Mesendoderm (in vitro differentiated cells): ENCODE data around the gene MUC5B.

Experiments
- DNase-seq: peaks from one replicate; pipeline ENCODE4 v3.0.0; 2013
- H2AK5ac ChIP-seq: 2 replicates; pipeline ENCODE4 v1.6.1; 2013; ENCODE audit warnings: low read length, inconsistent platforms
- H2BK120ac ChIP-seq: 2 replicates; pipeline ENCODE4 v1.6.1; 2013; ENCODE audit warnings: low read depth, mild to moderate bottlenecking, low read length, moderate library complexity, mixed read lengths
- H2BK15ac ChIP-seq: replicated peaks from 2 replicates; pipeline ENCODE4 v1.6.1; 2013; ENCODE audit warnings: low read depth, mild to moderate bottlenecking, moderate library complexity
- H2BK5ac ChIP-seq: 2 replicates; pipeline ENCODE4 v1.6.1; 2013; ENCODE audit warnings: low read length, inconsistent platforms
- H3K18ac ChIP-seq: 2 replicates; pipeline ENCODE4 v1.6.1; 2013; ENCODE audit warnings: mild to moderate bottlenecking, low read length, mixed read lengths
- H3K23ac ChIP-seq: one replicate; pipeline ENCODE4 v1.6.1; 2013; ENCODE audit warnings: low read length
- H3K27ac ChIP-seq: 2 replicates; pipeline ENCODE4 v1.5.1; 2013; ENCODE audit warnings: low read depth, mild to moderate bottlenecking, inconsistent platforms, low read length, moderate library complexity
- H3K27me3 ChIP-seq: 2 replicates; pipeline ENCODE4 v1.6.1; 2013; ENCODE audit warnings: low read length, control low read depth, mild to moderate bottlenecking, inconsistent platforms; ENCODE audit not compliant: insufficient read depth, poor library complexity
- H3K36me3 ChIP-seq: 2 replicates; pipeline ENCODE4 v1.6.1; 2013; ENCODE audit warnings: low read length, inconsistent platforms; ENCODE audit not compliant: control insufficient read depth, insufficient read depth
- H3K4ac ChIP-seq: one replicate; pipeline ENCODE4 v1.6.1; 2013; ENCODE audit warnings: low read depth, mild to moderate bottlenecking, low read length, moderate library complexity
- H3K4me1 ChIP-seq: 2 replicates; pipeline ENCODE4 v1.6.1; 2013; ENCODE audit warnings: low read depth, low read length, inconsistent platforms; ENCODE audit not compliant: control insufficient read depth
- H3K4me2 ChIP-seq: 2 replicates; pipeline ENCODE4 v1.6.1; 2013; ENCODE audit warnings: low read length
- H3K4me3 ChIP-seq: 2 replicates; pipeline ENCODE4 v1.5.1; 2013; ENCODE audit warnings: mild to moderate bottlenecking, low read length
- H3K56ac ChIP-seq: one replicate; pipeline ENCODE4 v1.6.1; 2013; ENCODE audit warnings: low read length
- H3K79me1 ChIP-seq: 2 replicates; pipeline ENCODE4 v1.6.1; 2013; ENCODE audit warnings: low read length, inconsistent platforms
- H3K79me2 ChIP-seq: 2 replicates; pipeline ENCODE4 v1.6.1; 2013; ENCODE audit warnings: mild to moderate bottlenecking, low read length; ENCODE audit not compliant: control insufficient read depth, insufficient read depth
- H3K9ac ChIP-seq: 2 replicates; pipeline ENCODE4 v1.6.1; 2013; ENCODE audit warnings: low read length, inconsistent platforms
- H4K5ac ChIP-seq: one replicate; pipeline ENCODE4 v1.6.1; 2013; ENCODE audit warnings: low read length
- H4K8ac ChIP-seq: one replicate; pipeline ENCODE4 v1.6.1; 2013; ENCODE audit warnings: low read depth, mild to moderate bottlenecking, control low read depth, low read length, moderate library complexity
- WGBS: extraction: QIAGEN DNeasy Blood & Tissue Kit; methylation state at CpG from one replicate; pipeline ENCODE4 v1.1.7; 2013; ENCODE audit warnings: low lambda C conversion rate, missing lambda C conversion rate; ENCODE audit not compliant: insufficient coverage; ENCODE audit errors: extremely low coverage; 5-methylcytosine and 5-hydroxymethylcytosine counted together

Gene MUC5B

GRCh38 chr11:1197886-1198560, 24.8 kb upstream of the MUC5B start:
- no peak overlapping the region for H4K5ac ChIP-seq
- H3K18ac ChIP-seq, result no peak overlapping the region
- no CpG with 5 or more reads among the region's 33 CpGs for WGBS
- no peaks in the 10 kb centered on the region for H3K27me3 ChIP-seq
- H3K4me2 ChIP-seq, result no peak overlapping the region
- H3K23ac ChIP-seq, result no peak overlapping the region
- no peak overlapping the region for H3K4ac ChIP-seq
- H3K56ac ChIP-seq, result no peak overlapping the region
- DNase-seq, result no peak
- no peaks in the 10 kb centered on the region for H3K4me1 ChIP-seq
- H4K8ac ChIP-seq, result no peak overlapping the region
- H2AK5ac ChIP-seq, result no peak overlapping the region
- no peaks in the 10 kb centered on the region for H3K79me1 ChIP-seq
- H2BK120ac ChIP-seq, result no peak overlapping the region
- no peaks in the 10 kb centered on the region for H3K36me3 ChIP-seq
- no peak overlapping the region for H3K9ac ChIP-seq
- H3K79me2 ChIP-seq, result no peaks in the 10 kb centered on the region
- no peak overlapping the region for H2BK5ac ChIP-seq
- no peak overlapping the region for H2BK15ac ChIP-seq
- H3K4me3 ChIP-seq, result no peak overlapping the region
- H3K27ac ChIP-seq, result no peak overlapping the region

- no peak overlapping the region for H3K4me3 ChIP-seq
- no peak overlapping the region for H3K23ac ChIP-seq
- H3K27me3 ChIP-seq, result no peaks in the 10 kb centered on the region
- H3K4me2 ChIP-seq, result no peak overlapping the region
- no peak overlapping the region for H4K8ac ChIP-seq
- no peaks in the 10 kb centered on the region for H3K4me1 ChIP-seq
- H3K27ac ChIP-seq, result no peak overlapping the region
- H2BK5ac ChIP-seq, result no peak overlapping the region
- no CpG with 5 or more reads among the region's 26 CpGs for WGBS
- H3K79me1 ChIP-seq, result no peaks in the 10 kb centered on the region
- H3K18ac ChIP-seq, result no peak overlapping the region
- no peaks in the 10 kb centered on the region for H3K36me3 ChIP-seq
- no peak overlapping the region for H3K9ac ChIP-seq
- H2BK15ac ChIP-seq, result no peak overlapping the region
- no peak for DNase-seq
- H2BK120ac ChIP-seq, result no peak overlapping the region
- H4K5ac ChIP-seq, result no peak overlapping the region
- H3K56ac ChIP-seq, result no peak overlapping the region
- H3K79me2 ChIP-seq, result no peaks in the 10 kb centered on the region
- no peak overlapping the region for H3K4ac ChIP-seq
- H2AK5ac ChIP-seq, result no peak overlapping the region
These were observed 24.2 kb upstream of the MUC5B start for GRCh38 chr11:1198561-1199240.

- Histone ChIP-seq H2BK15ac (no peak overlapping the region), H2BK5ac (no peak overlapping the region), H3K18ac (no peak overlapping the region), H3K9ac (no peak overlapping the region), H3K27ac (no peak overlapping the region), H3K4me1 (no peaks in the 10 kb centered on the region), H2AK5ac (no peak overlapping the region), H3K56ac (no peak overlapping the region), H4K8ac (no peak overlapping the region), H2BK120ac (no peak overlapping the region), H3K36me3 (no peaks in the 10 kb centered on the region), H3K4me3 (no peak overlapping the region), H3K79me1 (no peaks in the 10 kb centered on the region), H3K79me2 (no peaks in the 10 kb centered on the region), H3K27me3 (no peaks in the 10 kb centered on the region), H3K4ac (no peak overlapping the region), H3K23ac (no peak overlapping the region), H4K5ac (no peak overlapping the region), H3K4me2 (no peak overlapping the region)
- no peak for DNase-seq
- WGBS, result no CpG with 5 or more reads among the region's 27 CpGs
These were observed 23.6 kb upstream of the MUC5B start for GRCh38 chr11:1199241-1199750.

GRCh38 chr11:1199751-1200610, 22.9 kb upstream of the MUC5B start:
- no peak overlapping the region for H2AK5ac ChIP-seq
- no peak for DNase-seq

GRCh38 chr11:1200611-1201191, 22.2 kb upstream of the MUC5B start:
- Histone ChIP-seq H4K8ac (no peak overlapping the region), H2BK15ac (no peak overlapping the region), H2BK120ac (no peak overlapping the region), H3K4ac (no peak overlapping the region), H2AK5ac (no peak overlapping the region), H3K9ac (no peak overlapping the region), H3K4me2 (no peak overlapping the region), H2BK5ac (no peak overlapping the region), H3K4me3 (no peak overlapping the region), H3K79me2 (no peaks in the 10 kb centered on the region), H3K27me3 (no peaks in the 10 kb centered on the region), H3K18ac (no peak overlapping the region), H3K4me1 (no peaks in the 10 kb centered on the region), H3K36me3 (no peaks in the 10 kb centered on the region), H3K79me1 (no peaks in the 10 kb centered on the region), H3K56ac (no peak overlapping the region), H3K27ac (no peak overlapping the region), H3K23ac (no peak overlapping the region), H4K5ac (no peak overlapping the region)
- no CpG with 5 or more reads among the region's 16 CpGs for WGBS
- no peak for DNase-seq

More at GRCh38 chr11:1199751-1200610, 22.9 kb upstream of the MUC5B start:
- no peak overlapping the region for H4K5ac ChIP-seq
- no peak overlapping the region for H3K56ac ChIP-seq
- no peaks in the 10 kb centered on the region for H3K79me2 ChIP-seq
- H3K4me3 ChIP-seq, result no peak overlapping the region
- no peaks in the 10 kb centered on the region for H3K27me3 ChIP-seq
- no peak overlapping the region for H4K8ac ChIP-seq
- H3K18ac ChIP-seq, result no peak overlapping the region
- no peak overlapping the region for H2BK5ac ChIP-seq
- H2BK15ac ChIP-seq, result no peak overlapping the region
- H3K4ac ChIP-seq, result no peak overlapping the region
- H3K27ac ChIP-seq, result no peak overlapping the region
- H3K4me2 ChIP-seq, result no peak overlapping the region
- H3K36me3 ChIP-seq, result no peaks in the 10 kb centered on the region
- H3K23ac ChIP-seq, result no peak overlapping the region
- H2BK120ac ChIP-seq, result no peak overlapping the region
- no peak overlapping the region for H3K9ac ChIP-seq
- H3K4me1 ChIP-seq, result no peaks in the 10 kb centered on the region
- H3K79me1 ChIP-seq, result no peaks in the 10 kb centered on the region
- no CpG with 5 or more reads among the region's 47 CpGs for WGBS
